Astrocyte (in vitro differentiated cells and primary cell): ENCODE results near the gene SNED1. TPM values are rescaled to one million over a fixed set of nuclear protein-coding genes. Genes with fewer than 3 reads are reported as not detected.

Experiments
- DNase-seq: peaks from one replicate; pipeline ENCODE4 v3.0.0-alpha.2; 2010; ENCODE audit warnings: low read depth
- FAIRE-seq: peaks from 2 replicates; lab custom pipeline; 2011; peaks lifted over from hg19 to GRCh38; lab: Jason Lieb, UNC
- H2AFZ ChIP-seq: 2 replicates; pipeline ENCODE4 v1.6.0; 2012; ENCODE audit warnings: low read depth, low read length, inconsistent platforms
- H3K27ac ChIP-seq: 2 replicates; pipeline ENCODE4 v1.5.1; 2011; ENCODE audit warnings: low read depth, low read length, inconsistent platforms
- H3K27me3 ChIP-seq: 2 replicates; pipeline ENCODE4 v1.6.0; 2011; ENCODE audit warnings: low read length, inconsistent platforms; ENCODE audit not compliant: insufficient read depth
- H3K36me3 ChIP-seq: 2 replicates; pipeline ENCODE4 v1.5.1; 2011; ENCODE audit warnings: low read length, inconsistent platforms; ENCODE audit not compliant: insufficient read depth
- H3K4me1 ChIP-seq: 2 replicates; pipeline ENCODE4 v1.5.1; 2011; ENCODE audit warnings: low read length, inconsistent platforms; ENCODE audit not compliant: insufficient read depth
- H3K4me2 ChIP-seq: 2 replicates; pipeline ENCODE4 v1.6.0; 2012; ENCODE audit warnings: low read length, inconsistent platforms
- H3K4me3 ChIP-seq: 2 replicates; pipeline ENCODE4 v1.5.1; 2011; ENCODE audit warnings: low read depth, mild to moderate bottlenecking, low read length, inconsistent platforms; ENCODE audit not compliant: insufficient read depth
- H3K79me2 ChIP-seq: 2 replicates; pipeline ENCODE4 v1.6.0; 2012; ENCODE audit warnings: mild to moderate bottlenecking, low read length, inconsistent platforms; ENCODE audit not compliant: insufficient read depth
- H3K9ac ChIP-seq: 2 replicates; pipeline ENCODE4 v1.6.0; 2012; ENCODE audit warnings: mild to moderate bottlenecking, low read length, inconsistent platforms
- H3K9me3 ChIP-seq: 2 replicates; pipeline ENCODE4 v1.5.1; 2012; ENCODE audit warnings: low read depth, mild to moderate bottlenecking, low read length, inconsistent platforms; ENCODE audit not compliant: insufficient read depth
- H4K20me1 ChIP-seq: 2 replicates; pipeline ENCODE4 v1.6.0; 2012; ENCODE audit warnings: low read length, inconsistent platforms; ENCODE audit not compliant: insufficient read depth
- H3K27ac Mint-ChIP-seq: one replicate; pipeline ENCODE4 v1.8.0; 2021; ENCODE audit warnings: mild to moderate bottlenecking, mixed read lengths; ENCODE audit not compliant: unreplicated experiment
- H3K27me3 Mint-ChIP-seq: one replicate; pipeline ENCODE4 v1.8.0; 2021; ENCODE audit warnings: low read depth, mixed read lengths; ENCODE audit not compliant: unreplicated experiment
- H3K36me3 Mint-ChIP-seq: one replicate; pipeline ENCODE4 v1.8.0; 2021; ENCODE audit warnings: low read depth, mixed read lengths; ENCODE audit not compliant: unreplicated experiment
- H3K4me1 Mint-ChIP-seq: one replicate; pipeline ENCODE4 v1.8.0; 2021; ENCODE audit warnings: low read depth, mixed read lengths; ENCODE audit not compliant: unreplicated experiment
- H3K4me3 Mint-ChIP-seq: one replicate; pipeline ENCODE4 v1.8.0; 2021; ENCODE audit warnings: mild to moderate bottlenecking, moderate library complexity, mixed read lengths; ENCODE audit not compliant: unreplicated experiment
- H3K9me3 Mint-ChIP-seq: one replicate; pipeline ENCODE4 v1.8.0; 2021; ENCODE audit warnings: mild to moderate bottlenecking, mixed read lengths; ENCODE audit not compliant: unreplicated experiment
- CTCF ChIP-seq: IDR thresholded peaks from 2 replicates; pipeline ENCODE4 v1.5.1; 2011; ENCODE audit warnings: low read depth, mild to moderate bottlenecking, inconsistent platforms, low read length, moderate library complexity; ENCODE audit not compliant: insufficient read depth
- EZH2 ChIP-seq: IDR thresholded peaks from 2 replicates; pipeline ENCODE4 v1.6.1; 2012; ENCODE audit warnings: mild to moderate bottlenecking, low read length, inconsistent platforms; ENCODE audit not compliant: insufficient read depth
- total RNA-seq: library from RNA; stranded (reverse); gene quantifications from 2 replicates; pipeline ENCODE4 v1.2.1, GENCODE V29; 2021

The SNED1 gene
- total RNA-seq, 1 donor from 2014 or later, result 0.23 TPM

DNA sequence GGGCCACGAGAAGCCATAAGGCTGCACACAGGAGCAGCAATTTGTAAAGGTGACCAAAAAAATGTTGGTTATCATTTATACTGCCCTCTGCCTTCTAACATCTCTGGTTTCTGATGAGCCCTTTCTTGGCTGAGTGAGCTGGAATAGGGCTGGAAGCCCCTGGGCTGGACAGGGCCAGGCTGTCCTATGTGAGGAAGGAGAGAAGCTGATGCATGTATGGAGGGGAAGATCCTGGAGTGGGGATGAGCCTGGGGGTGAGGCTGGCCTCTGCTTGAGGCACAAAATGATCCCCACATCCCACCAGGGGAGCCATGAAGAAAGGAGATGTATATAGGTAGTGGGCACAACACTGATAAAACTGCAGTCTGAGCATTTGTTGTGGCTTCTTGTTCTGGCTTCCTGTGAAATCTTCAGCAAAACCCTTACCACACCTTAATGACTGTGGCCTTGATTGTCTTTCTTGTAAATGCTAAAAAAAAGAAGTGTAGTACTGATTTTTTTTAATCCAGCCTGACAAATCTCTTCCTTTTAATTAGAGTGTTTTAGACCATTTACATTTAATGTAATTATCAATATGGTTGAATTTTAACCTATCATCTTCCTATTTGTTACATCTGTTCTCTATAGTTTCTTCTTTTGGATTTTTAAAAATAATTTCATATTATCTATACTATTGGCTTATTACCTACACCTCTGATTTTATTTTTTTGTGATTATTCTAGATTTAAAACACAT lies 5.6 kb downstream of the SNED1 start:
- H3K4me1 Mint-ChIP-seq, result no peaks in the 10 kb centered on the region
- H3K4me3 Mint-ChIP-seq, result no peak overlapping the region
- H3K27me3 Mint-ChIP-seq, result peaks cover 53% of the 10 kb centered on the region
- Histone ChIP-seq H3K4me3 (no peak overlapping the region), H3K36me3 (no peaks in the 10 kb centered on the region), H3K79me2 (peaks cover 3% of the 10 kb centered on the region), H3K4me1 (no peaks in the 10 kb centered on the region), H3K27ac (no peak overlapping the region), H3K9ac (no peak overlapping the region), H2AFZ (no peak overlapping the region), H3K4me2 (no peak overlapping the region), H4K20me1 (peaks cover 18% of the 10 kb centered on the region), H3K27me3 (no peaks in the 10 kb centered on the region), H3K9me3 (peaks cover 13% of the 10 kb centered on the region)
- H3K36me3 Mint-ChIP-seq, result peaks cover 2% of the 10 kb centered on the region
- H3K9me3 Mint-ChIP-seq, result peaks cover 37% of the 10 kb centered on the region
- no peak for TF ChIP-seq EZH2
- no peak for TF ChIP-seq CTCF
- no peak overlapping the region for H3K27ac Mint-ChIP-seq
- DNase-seq (no peak), FAIRE-seq (no peak)

DNA sequence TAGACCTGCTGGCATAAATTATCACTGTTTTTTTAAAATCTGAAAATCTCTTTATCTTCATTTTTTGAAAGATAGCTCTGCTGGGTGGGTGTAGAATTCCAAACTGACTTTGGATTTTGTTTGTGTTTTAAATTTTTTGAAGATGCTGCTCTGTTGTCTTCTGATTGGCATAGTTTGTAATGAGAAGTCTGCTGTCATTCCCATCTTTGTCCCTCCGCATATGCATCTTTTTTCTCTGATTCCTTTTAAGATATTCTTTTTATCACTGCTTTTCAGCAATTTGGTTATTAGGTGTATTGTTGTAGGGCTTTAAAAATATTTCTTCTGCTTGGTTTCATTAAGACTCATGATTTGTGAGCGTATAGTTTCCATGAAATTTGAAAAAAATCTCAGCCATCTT lies 7.2 kb downstream of the SNED1 start:
- Mint-ChIP-seq H3K4me1 (peaks cover 1% of the 10 kb centered on the region), H3K27ac (no peak overlapping the region), H3K4me3 (no peak overlapping the region), H3K27me3 (peaks cover 44% of the 10 kb centered on the region), H3K36me3 (peaks cover 2% of the 10 kb centered on the region), H3K9me3 (peaks cover 34% of the 10 kb centered on the region)
- Histone ChIP-seq H3K9me3 (peaks cover 13% of the 10 kb centered on the region), H3K9ac (no peak overlapping the region), H3K27me3 (no peaks in the 10 kb centered on the region), H3K27ac (no peak overlapping the region), H3K4me3 (no peak overlapping the region), H3K36me3 (no peaks in the 10 kb centered on the region), H4K20me1 (peaks cover 6% of the 10 kb centered on the region), H2AFZ (no peak overlapping the region), H3K4me2 (no peak overlapping the region), H3K4me1 (peaks cover 14% of the 10 kb centered on the region), H3K79me2 (peaks cover 3% of the 10 kb centered on the region)
- FAIRE-seq (no peak), DNase-seq (no peak)
- no peak for TF ChIP-seq EZH2

DNA sequence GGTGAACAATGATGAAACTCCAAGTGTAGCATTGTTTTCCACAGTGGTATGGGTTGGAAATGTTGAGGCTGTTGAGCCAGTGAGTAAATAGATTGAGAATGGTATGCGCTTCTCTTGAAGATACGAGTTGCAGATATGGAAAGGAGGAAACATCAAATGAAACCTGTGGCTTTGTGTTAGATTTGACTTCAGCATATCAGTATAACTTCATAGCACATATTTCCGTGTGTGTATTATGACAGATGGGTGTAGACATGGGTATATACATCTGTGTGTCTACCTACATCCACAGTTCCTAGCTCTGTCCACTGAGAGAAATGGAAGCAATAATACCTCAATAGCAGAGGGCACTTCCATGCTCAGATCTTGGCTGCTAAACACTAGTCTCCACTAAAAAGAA lies 8.0 kb downstream of the SNED1 start:
- peaks cover 5% of the 10 kb centered on the region for H4K20me1 ChIP-seq
- Mint-ChIP-seq H3K4me3 (no peak overlapping the region), H3K9me3 (peaks cover 30% of the 10 kb centered on the region), H3K27ac (no peak overlapping the region), H3K36me3 (peaks cover 2% of the 10 kb centered on the region), H3K4me1 (peaks cover 1% of the 10 kb centered on the region), H3K27me3 (peaks cover 38% of the 10 kb centered on the region)
- H3K9me3 ChIP-seq, result peaks cover 13% of the 10 kb centered on the region
- no peak overlapping the region for H2AFZ ChIP-seq
- H3K27me3 ChIP-seq, result no peaks in the 10 kb centered on the region
- H3K4me3 ChIP-seq, result no peak overlapping the region
- DNase-seq, result no peak
- no peak for TF ChIP-seq CTCF
- TF ChIP-seq EZH2, result no peak
- no peaks in the 10 kb centered on the region for H3K36me3 ChIP-seq
- no peak for FAIRE-seq
- H3K27ac ChIP-seq, result no peak overlapping the region
- H3K4me1 ChIP-seq, result peaks cover 17% of the 10 kb centered on the region
- no peak overlapping the region for H3K4me2 ChIP-seq
- peaks cover 3% of the 10 kb centered on the region for H3K79me2 ChIP-seq
- H3K9ac ChIP-seq, result no peak overlapping the region
